GM06990 (cell line): ENCODE measurements around the gene SETD3.

Experiments used
- DNase-seq: peaks from one replicate; pipeline ENCODE4 v3.0.0-alpha.2; 2011; ENCODE audit not compliant: insufficient read length; ENCODE audit errors: extremely low read depth
- H3K27me3 ChIP-seq: replicated peaks from 2 replicates; pipeline ENCODE4 v1.6.0; 2011; ENCODE audit warnings: low read length; ENCODE audit not compliant: control insufficient read depth, insufficient read depth
- H3K36me3 ChIP-seq: 2 replicates; pipeline ENCODE4 v1.5.1; 2011; ENCODE audit warnings: low read length; ENCODE audit not compliant: control insufficient read depth, insufficient read depth
- H3K4me3 ChIP-seq: replicated peaks from 2 replicates; pipeline ENCODE4 v1.5.1; 2011; ENCODE audit warnings: low read depth, mild to moderate bottlenecking, control low read depth, low read length
- CTCF ChIP-seq: IDR thresholded peaks from 2 replicates; pipeline ENCODE4 v1.5.1; 2011; ENCODE audit warnings: low read length, control low read depth, mild to moderate bottlenecking, inconsistent platforms; ENCODE audit not compliant: insufficient read depth, poor library complexity, severe bottlenecking

Gene SETD3

GRCh38 chr14:99426813-99427346 is 53.8 kb downstream of the SETD3 start:
- no peak for DNase-seq
- peaks cover 10% of the 10 kb centered on the region for H3K36me3 ChIP-seq
- TF ChIP-seq CTCF = no peak
- no peaks in the 10 kb centered on the region for H3K27me3 ChIP-seq
- H3K4me3 ChIP-seq = no peak overlapping the region

GRCh38 chr14:99426265-99426664 is 54.4 kb downstream of the SETD3 start:
- H3K27me3 ChIP-seq = no peaks in the 10 kb centered on the region
- H3K36me3 ChIP-seq = peaks cover 8% of the 10 kb centered on the region
- DNase-seq = no peak
- no peak overlapping the region for H3K4me3 ChIP-seq
- no peak for TF ChIP-seq CTCF

- peaks cover 8% of the 10 kb centered on the region for H3K36me3 ChIP-seq
- no peak for DNase-seq
- H3K27me3 ChIP-seq = no peaks in the 10 kb centered on the region
- no peak overlapping the region for H3K4me3 ChIP-seq
- TF ChIP-seq CTCF = no peak
Observed at GRCh38 chr14:99425272-99425681, 55.4 kb downstream of the SETD3 start.

GRCh38 chr14:99424306-99424877 is 56.3 kb downstream of the SETD3 start:
- TF ChIP-seq CTCF = no peak
- no peak for DNase-seq
- Histone ChIP-seq H3K36me3 (peaks cover 6% of the 10 kb centered on the region), H3K27me3 (no peaks in the 10 kb centered on the region), H3K4me3 (no peak overlapping the region)

- H3K27me3 ChIP-seq = no peaks in the 10 kb centered on the region
- TF ChIP-seq CTCF = no peak
- DNase-seq = no peak
- H3K36me3 ChIP-seq = peaks cover 3% of the 10 kb centered on the region
- H3K4me3 ChIP-seq = no peak overlapping the region
Observed at GRCh38 chr14:99423434-99423833, 57.2 kb downstream of the SETD3 start.
